GM18505 (cell line): ENCODE measurements around the gene SMIM33.
"Not testable (repeated sequence)": the region's sequence is repeated elsewhere in the genome, so short reads cannot be mapped to it uniquely, and the experiment has no call there.

Experiments
- ATAC-seq: cut with Tn5 transposase; IDR thresholded peaks from one replicate; pipeline ENCODE4 v1.9.1; 2021; ENCODE audit not compliant: unreplicated experiment
- POLR2A ChIP-seq: IDR thresholded peaks from 4 replicates; pipeline ENCODE4 v1.6.1; 2011; ENCODE audit warnings: borderline replicate concordance; ENCODE audit not compliant: insufficient read depth, insufficient read length; ENCODE audit errors: extremely low read depth

Gene SMIM33

DNA sequence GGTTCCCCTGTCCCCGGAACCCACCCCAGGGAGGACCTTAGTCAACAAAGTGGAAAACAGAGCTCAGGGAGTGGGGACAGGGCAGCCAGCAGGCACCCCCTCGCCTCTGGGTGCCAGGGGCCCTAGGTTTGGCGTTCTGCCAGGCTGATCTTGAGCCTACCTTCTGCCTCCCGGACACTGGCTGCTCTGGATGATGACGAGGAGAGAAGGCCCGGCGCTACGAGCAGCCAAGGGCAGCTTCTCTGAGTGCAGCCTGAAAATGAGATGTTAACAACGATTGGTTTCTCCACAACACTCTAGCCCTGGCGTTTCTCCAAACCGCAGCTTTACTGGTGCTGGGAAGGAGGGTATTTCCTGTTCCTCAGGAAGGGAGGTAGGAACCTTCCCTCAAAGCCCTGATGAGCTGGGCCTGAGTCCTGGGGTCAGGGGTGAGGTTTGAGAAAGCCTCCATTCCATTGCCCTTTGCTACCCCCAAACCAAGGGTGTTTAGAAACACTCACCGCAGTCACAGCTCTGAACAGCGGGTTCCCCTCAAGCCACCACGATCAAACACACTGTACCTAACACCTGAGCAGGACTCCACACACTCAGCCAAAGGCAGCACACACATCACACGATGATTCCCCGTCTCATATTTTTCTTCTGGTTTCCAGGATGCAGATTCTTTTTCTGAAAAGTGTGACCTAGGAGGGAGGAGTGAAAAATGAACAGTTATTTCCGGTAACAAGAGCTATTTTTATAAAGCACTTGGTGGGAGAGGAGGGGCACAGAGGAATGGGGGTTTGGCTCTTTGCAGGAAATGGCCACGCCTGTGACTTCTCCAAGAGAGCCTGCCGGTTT, 11.5 kb downstream of the SMIM33 start, which contains the start of gene STING1:
Gene STING1 (minus strand): TSS at position 709 of the 840 bp plus-strand sequence. CDS start 1,054 bp downstream, outside the sequence.
- TF ChIP-seq POLR2A: no peak
- no peak for ATAC-seq

DNA sequence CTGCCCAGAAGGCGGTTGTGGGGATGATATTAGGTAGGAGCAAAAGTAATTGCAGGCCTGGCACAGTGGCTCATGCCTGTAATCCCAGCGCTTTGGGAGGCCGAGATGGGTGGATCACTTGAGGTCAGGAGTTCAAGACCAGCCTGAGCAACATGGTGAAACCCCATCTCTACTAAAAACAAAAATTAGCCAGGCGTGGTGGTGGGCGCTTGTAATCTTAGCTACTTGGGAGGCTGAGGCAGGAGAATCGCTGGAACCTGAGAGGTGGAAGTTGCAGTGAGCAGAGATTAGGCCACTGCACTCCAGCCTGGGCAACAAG, 12.0 kb downstream of the SMIM33 start:
- not testable (repeated sequence) for ATAC-seq

DNA sequence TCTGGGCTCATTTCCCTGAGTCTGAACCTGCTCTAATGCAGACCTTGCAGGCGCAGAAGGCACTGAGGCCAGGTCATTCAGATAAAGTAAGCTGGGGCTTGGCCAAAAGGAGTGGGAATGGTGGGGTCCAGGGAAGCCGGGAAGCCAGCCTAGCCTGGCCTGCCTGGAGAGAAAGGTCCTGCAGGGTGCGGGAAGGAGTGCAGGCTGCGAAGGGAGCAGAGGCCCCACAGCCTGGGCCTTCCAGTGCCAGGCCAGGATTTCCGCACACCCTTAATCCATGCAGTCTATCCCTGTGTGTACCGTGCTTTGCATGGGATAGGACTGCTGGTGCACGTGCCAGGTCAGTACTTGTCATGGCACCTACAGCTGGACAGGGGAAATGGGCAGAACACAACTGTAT, 15.4 kb downstream of the SMIM33 start:
- TF ChIP-seq POLR2A: no peak

DNA sequence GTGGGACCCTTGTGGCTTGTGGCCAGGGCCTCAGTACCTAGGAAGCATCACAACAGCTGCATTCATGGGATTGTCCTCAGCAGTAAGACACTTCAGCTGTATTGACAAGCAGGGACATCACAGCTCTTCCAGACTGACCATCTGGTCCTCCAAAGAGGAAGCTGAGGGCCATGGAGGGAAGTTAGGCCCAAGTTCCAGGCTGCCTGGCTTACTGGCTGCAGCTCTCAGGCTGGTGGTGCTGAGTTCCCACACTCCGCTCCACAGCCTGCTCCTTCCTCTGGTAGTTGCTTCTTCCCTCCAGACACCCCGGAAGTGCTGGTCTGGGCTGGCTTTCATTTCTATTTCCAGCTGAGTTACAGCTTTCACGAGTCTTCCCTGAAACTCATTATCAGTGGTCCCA, 17.5 kb downstream of the SMIM33 start:
- TF ChIP-seq POLR2A: no peak
- ATAC-seq: no peak

More for the DNA sequence above, 15.4 kb downstream of the SMIM33 start:
- no peak for ATAC-seq

DNA sequence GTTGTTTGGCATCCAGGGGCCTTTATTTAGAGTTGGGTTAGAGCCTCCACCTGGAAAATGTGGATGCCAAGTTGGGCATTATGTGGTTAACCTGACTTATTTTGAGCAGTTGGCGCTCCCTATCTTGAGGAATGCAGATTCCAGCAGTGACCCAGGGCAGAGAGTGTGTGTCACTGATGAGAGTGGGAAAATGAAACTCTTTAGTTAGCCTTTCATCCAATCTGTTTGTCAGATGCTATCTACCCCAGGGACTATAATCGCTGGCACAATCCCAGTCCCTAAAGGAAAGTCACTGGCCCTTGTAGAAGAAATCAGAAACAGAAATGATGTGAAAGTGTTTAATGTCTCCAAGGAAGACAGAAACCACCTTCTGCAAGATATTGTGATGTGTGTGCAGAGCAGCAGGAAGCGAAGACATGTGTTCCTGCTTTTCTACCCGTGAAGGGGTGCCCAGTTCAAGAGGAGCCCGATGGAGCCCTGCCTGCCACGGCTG, 21.9 kb downstream of the SMIM33 start:
- ATAC-seq: no peak
- TF ChIP-seq POLR2A: no peak

- no peak for ATAC-seq
- TF ChIP-seq POLR2A: no peak
These were observed 23.5 kb downstream of the SMIM33 start for GRCh38 chr5:139494256-139494655.

- no peak for TF ChIP-seq POLR2A
- ATAC-seq: no peak
These were observed 24.0 kb downstream of the SMIM33 start for GRCh38 chr5:139494832-139495231.

GRCh38 chr5:139495638-139496435, 25.0 kb downstream of the SMIM33 start:
- ATAC-seq: no peak
- no peak for TF ChIP-seq POLR2A

- no peak for ATAC-seq
- TF ChIP-seq POLR2A: no peak
These were observed 30.6 kb downstream of the SMIM33 start for GRCh38 chr5:139501381-139501780.

- ATAC-seq: not testable (repeated sequence)
These were observed 32.4 kb downstream of the SMIM33 start for GRCh38 chr5:139503036-139503817.

DNA sequence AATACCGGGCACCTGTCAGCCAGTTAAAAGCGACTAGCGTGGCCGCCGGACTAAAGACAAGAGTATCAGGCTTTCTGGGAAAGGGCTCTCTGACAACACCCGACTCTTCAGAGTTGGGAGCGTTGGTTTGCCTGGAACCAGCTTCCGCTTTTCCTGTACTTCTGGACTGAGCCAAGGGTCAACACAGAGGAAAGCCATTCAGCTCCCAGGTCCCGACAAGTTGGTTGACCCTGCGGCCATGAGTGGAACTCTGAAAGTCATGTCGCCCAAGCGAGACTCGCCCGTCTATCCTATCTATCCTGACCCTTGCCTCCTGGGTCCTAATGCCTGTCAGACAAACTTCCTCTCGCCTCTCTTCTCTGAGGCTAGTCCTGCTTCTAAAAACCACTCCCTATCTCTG, 33.1 kb downstream of the SMIM33 start:
- not testable (repeated sequence) for ATAC-seq

GRCh38 chr5:139504722-139505121, 33.9 kb downstream of the SMIM33 start:
- not testable (repeated sequence) for ATAC-seq

- no peak for ATAC-seq
- no peak for TF ChIP-seq POLR2A
These were observed 42.1 kb downstream of the SMIM33 start for GRCh38 chr5:139512786-139513390.

DNA sequence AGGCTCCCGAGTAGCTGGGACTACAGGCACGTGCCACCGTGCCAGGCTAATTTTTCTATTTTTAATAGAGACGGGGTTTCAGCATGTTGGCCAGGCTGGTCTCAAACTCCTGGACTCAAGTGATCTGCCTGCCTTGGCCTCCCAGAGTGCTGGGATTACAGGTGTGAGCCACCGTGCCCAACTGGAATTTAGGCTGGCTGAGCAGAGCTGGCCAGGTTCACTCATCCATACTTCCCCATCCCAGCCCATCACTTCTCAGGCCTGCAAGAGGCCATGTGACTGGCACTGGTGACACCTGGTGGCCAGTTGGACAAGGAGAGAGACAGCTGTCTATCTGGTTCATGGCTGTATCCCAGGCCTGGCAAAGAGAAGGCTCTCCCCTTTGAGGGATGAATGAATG, 42.6 kb downstream of the SMIM33 start:
- ATAC-seq: not testable (repeated sequence)
